ENCODE measurements around the gene USP35.

DNA sequence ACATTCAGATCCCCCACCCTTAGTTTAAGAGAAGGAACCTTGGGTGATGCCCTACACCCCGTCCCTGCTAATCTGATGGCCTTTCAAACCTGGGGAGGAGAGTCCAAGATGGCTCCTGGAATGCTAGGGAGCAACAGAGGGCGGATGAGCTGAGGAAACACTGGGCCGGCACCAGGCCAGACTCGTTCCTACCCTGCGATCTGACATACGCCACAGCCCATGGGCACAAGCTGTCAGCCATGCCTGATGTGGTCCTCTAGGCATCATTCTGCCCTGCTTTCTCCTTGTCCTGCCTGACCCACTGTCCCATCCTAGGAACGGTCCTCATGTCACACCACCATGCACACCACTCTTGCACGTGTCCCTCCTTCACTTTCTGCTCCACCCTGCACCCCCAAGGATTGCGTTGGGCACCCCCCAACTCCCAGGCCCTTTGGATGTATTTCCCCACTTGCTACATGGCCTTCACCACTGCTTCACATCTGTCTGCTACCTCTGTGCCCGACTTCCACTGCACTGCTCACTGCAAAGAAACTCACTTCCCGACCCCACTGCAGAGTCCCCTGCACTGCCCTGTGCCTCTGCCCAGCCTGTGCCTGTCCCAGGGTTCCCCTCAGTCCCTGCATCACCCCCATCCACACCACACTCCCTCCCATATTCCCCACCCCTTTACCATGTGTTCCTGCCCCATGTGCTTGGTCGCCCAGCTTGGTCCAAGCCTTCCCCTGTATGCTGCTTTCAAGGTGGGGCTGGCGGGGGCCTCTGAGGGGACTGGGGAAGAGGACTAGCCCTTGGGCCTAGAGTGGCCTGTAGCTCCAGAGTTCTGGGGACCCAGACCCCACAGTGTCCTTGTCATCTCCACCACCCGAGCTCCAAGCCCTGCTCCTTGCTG is 29.2 kb downstream of the USP35 start:
- TF ChIP-seq, protein P1, sequence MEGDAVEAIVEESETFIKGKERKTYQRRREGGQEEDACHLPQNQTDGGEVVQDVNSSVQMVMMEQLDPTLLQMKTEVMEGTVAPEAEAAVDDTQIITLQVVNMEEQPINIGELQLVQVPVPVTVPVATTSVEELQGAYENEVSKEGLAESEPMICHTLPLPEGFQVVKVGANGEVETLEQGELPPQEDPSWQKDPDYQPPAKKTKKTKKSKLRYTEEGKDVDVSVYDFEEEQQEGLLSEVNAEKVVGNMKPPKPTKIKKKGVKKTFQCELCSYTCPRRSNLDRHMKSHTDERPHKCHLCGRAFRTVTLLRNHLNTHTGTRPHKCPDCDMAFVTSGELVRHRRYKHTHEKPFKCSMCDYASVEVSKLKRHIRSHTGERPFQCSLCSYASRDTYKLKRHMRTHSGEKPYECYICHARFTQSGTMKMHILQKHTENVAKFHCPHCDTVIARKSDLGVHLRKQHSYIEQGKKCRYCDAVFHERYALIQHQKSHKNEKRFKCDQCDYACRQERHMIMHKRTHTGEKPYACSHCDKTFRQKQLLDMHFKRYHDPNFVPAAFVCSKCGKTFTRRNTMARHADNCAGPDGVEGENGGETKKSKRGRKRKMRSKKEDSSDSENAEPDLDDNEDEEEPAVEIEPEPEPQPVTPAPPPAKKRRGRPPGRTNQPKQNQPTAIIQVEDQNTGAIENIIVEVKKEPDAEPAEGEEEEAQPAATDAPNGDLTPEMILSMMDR (IDR thresholded peaks at IDR 0.05) = no peak
- TF ChIP-seq POLR2AphosphoS5 (IDR thresholded peaks at IDR 0.05) = no peak

All from breast epithelium (tissue), 3 donors.